ENCODE measurements around the gene NCKAP5. TPM values are rescaled to one million over a fixed set of nuclear protein-coding genes. Genes with fewer than 3 reads are reported as not detected.

The NCKAP5 gene
- total and polyA plus RNA-seq, 2 of the 13 experiments (the other 11 are each of a cell fraction or from before 2014, with no cell fraction given) = 0.01 TPM; not detected in 1

- POLR2A ChIA-PET = no interaction called here
- WGBS (ENCODE audit: low lambda C conversion rate) = 44% methylated on average over 1 of the region's 1 CpG
- in situ Hi-C loops (cut with HindIII; ENCODE audit: extremely low pct_ligation_motif_present, low pct_unique_long_range_greater_than_20kb) = no loop called here
- Histone ChIP-seq H3K9ac (ENCODE audit: insufficient read depth, low read depth, low read length) (no peak overlapping the region), H3K4me3 (replicated peaks in 1 of 3; ENCODE audit: insufficient read depth in 1 of 3, low read depth in 2 of 3, low read length in 3 of 3) (no peak overlapping the region), H3K4me2 (ENCODE audit: low read depth, low read length) (no peak overlapping the region), H3K4me1 (ENCODE audit: insufficient read depth, low read length) (no peaks in the 10 kb centered on the region), H2AFZ (ENCODE audit: low read length) (no peak overlapping the region), H3K27me3 (ENCODE audit: control insufficient read depth in 1 of 2, insufficient read depth in 2 of 2, low read length in 2 of 2) (no peaks in the 10 kb centered on the region), H3K9me3 (ENCODE audit: low read length) (peaks cover 15% of the 10 kb centered on the region), H3K79me2 (ENCODE audit: insufficient read depth, low read length) (no peaks in the 10 kb centered on the region), H4K20me1 (ENCODE audit: insufficient read depth, low read length) (no peaks in the 10 kb centered on the region), H3K27ac (ENCODE audit: extremely low read length, insufficient read depth, low read length) (no peak overlapping the region), H3K36me3 (replicated peaks in 1 of 2; ENCODE audit: control insufficient read depth in 1 of 2, insufficient read depth in 2 of 2, low read length in 2 of 2) (no peaks in the 10 kb centered on the region)
- no TSS peak for BruUV-seq (replicated peaks)
- intact Hi-C loops (cut with micrococcal nuclease; ENCODE audit: unreplicated experiment) = no loop called here
- FAIRE-seq (no peak), ATAC-seq (no peak), DNase-seq (ENCODE audit: low spot score) (no peak)
- TF ChIP-seq SSRP1 (CRISPR knock-in tag; IDR thresholded peaks at IDR 0.05) = no peak
- no peak for TF ChIP-seq HNRNPK (IDR thresholded peaks at IDR 0.05; ENCODE audit: low read depth, low read length, poor library complexity, severe bottlenecking)
- no peak for TF ChIP-seq SRSF1 (optimal IDR thresholded peaks at IDR 0.05; ENCODE audit: low read depth, low read length)
- no peak for TF ChIP-seq ZNF292 (CRISPR knock-in tag; IDR thresholded peaks at IDR 0.05; ENCODE audit: borderline replicate concordance, low read depth)
- TF ChIP-seq ZMYM4 (CRISPR knock-in tag; IDR thresholded peaks at IDR 0.05) = no peak
- peak; percentile 51 to 59 for TF ChIP-seq MAFK (conservative IDR thresholded peaks at IDR 0.05 in 1 of 2, IDR thresholded peaks at IDR 0.05 in 1 of 2; ENCODE audit: low read length in 2 of 2)
- TF ChIP-seq TFDP2 (CRISPR knock-in tag; IDR thresholded peaks at IDR 0.05) = no peak
- no peak for TF ChIP-seq THAP9 (CRISPR knock-in tag; IDR thresholded peaks at IDR 0.05; ENCODE audit: borderline replicate concordance)
- CTCF ChIA-PET (ENCODE audit: low intra/inter-chr PET ratio, low total read pairs) = no interaction called here
Measured at GRCh38 chr2:133123393-133123792, 444.9 kb downstream of the NCKAP5 start.

Measured in HepG2 (cell line).